IMR-90 (cell line): Measurements from ENCODE around the gene CTDSPL. TPM values are rescaled to one million over a fixed set of nuclear protein-coding genes. Genes with fewer than 3 reads are reported as not detected.

Experiments used
- ATAC-seq: fragments of 200-7000 bp; cut with Tn5 transposase; 2 replicates; pipeline ENCODE4 v1.9.1; 2020; ENCODE audit warnings: low read depth, mild to moderate bottlenecking, moderate library complexity
- BruUV-seq: library from RNA; stranded (reverse); fragments of 400-500 nt; replicated peaks from 2 replicates; lab custom pipeline; 2021; lab: Mats Ljungman, UMichigan
- CTCF ChIA-PET: fragments of 300-600 bp; formaldehyde crosslinking; extraction: SDS; loops from one replicate; lab custom pipeline; 2021; ENCODE audit warnings: antibody characterized with exemption; lab: Yijun Ruan, JAX
- POLR2A ChIA-PET: fragments of 300-600 bp; sonication (Branson Sonifier 250); formaldehyde crosslinking; loops from one replicate; lab custom pipeline; 2022; ENCODE audit warnings: antibody characterized with exemption; ENCODE audit not compliant: unreplicated experiment; lab: Charles Lee
- DNase-seq: peaks from one replicate; pipeline ENCODE4 v3.0.0; 2013
- H2AFZ ChIP-seq: replicated peaks from 2 replicates; pipeline ENCODE3; 2013; ENCODE audit warnings: low read length, mild to moderate bottlenecking; ENCODE audit not compliant: poor library complexity
- H2AK5ac ChIP-seq: 2 replicates; pipeline ENCODE4 v1.6.1; 2013; ENCODE audit warnings: low read depth, low read length, inconsistent platforms
- H2AK9ac ChIP-seq: replicated peaks from 2 replicates; pipeline ENCODE3; 2013; ENCODE audit warnings: mild to moderate bottlenecking, low read depth, low read length, moderate library complexity; ENCODE audit not compliant: poor library complexity
- H2BK120ac ChIP-seq: 2 replicates; pipeline ENCODE4 v1.6.1; 2013; ENCODE audit warnings: low read depth, low read length, inconsistent platforms
- H2BK15ac ChIP-seq: 3 replicates; pipeline ENCODE4 v1.6.1; 2013; ENCODE audit warnings: low read depth, low read length, inconsistent platforms
- H2BK20ac ChIP-seq: 2 replicates; pipeline ENCODE4 v1.6.1; 2013; ENCODE audit warnings: low read depth, mild to moderate bottlenecking, inconsistent platforms, low read length, moderate library complexity
- H2BK5ac ChIP-seq: 2 replicates; pipeline ENCODE4 v1.6.1; 2013; ENCODE audit warnings: mild to moderate bottlenecking, low read depth, low read length, inconsistent platforms; ENCODE audit not compliant: poor library complexity, severe bottlenecking
- H3K14ac ChIP-seq: replicated peaks from 2 replicates; pipeline ENCODE4 v1.6.1; 2013; ENCODE audit warnings: low read depth, low read length, inconsistent platforms
- H3K18ac ChIP-seq: 2 replicates; pipeline ENCODE4 v1.6.1; 2013; ENCODE audit warnings: low read depth, low read length, control low read depth
- H3K23ac ChIP-seq: 2 replicates; pipeline ENCODE4 v1.6.1; 2013; ENCODE audit warnings: low read depth, low read length, inconsistent platforms
- H3K27ac ChIP-seq: 2 replicates; pipeline ENCODE4 v1.5.1; 2013; ENCODE audit warnings: mild to moderate bottlenecking, control low read depth, low read length; ENCODE audit not compliant: insufficient read depth
- H3K27me3 ChIP-seq: 2 replicates; pipeline ENCODE4 v1.6.1; 2013; ENCODE audit warnings: low read length; ENCODE audit not compliant: control insufficient read depth, insufficient read depth
- H3K36me3 ChIP-seq: 2 replicates; pipeline ENCODE4 v1.6.1; 2013; ENCODE audit warnings: low read length, mixed read lengths; ENCODE audit not compliant: control insufficient read depth, insufficient read depth
- H3K4ac ChIP-seq: 2 replicates; pipeline ENCODE4 v1.6.1; 2013; ENCODE audit warnings: low read depth, low read length, inconsistent platforms
- H3K4me1 ChIP-seq: 2 replicates; pipeline ENCODE4 v1.6.1; 2013; ENCODE audit warnings: low read length, mixed read lengths; ENCODE audit not compliant: control insufficient read depth, insufficient read depth
- H3K4me2 ChIP-seq: 2 replicates; pipeline ENCODE4 v1.6.1; 2013; ENCODE audit warnings: low read depth, mild to moderate bottlenecking, control low read depth, low read length, moderate library complexity
- H3K4me3 ChIP-seq: 2 replicates; pipeline ENCODE4 v1.5.1; 2013; ENCODE audit warnings: low read depth, mild to moderate bottlenecking, control low read depth, low read length, moderate library complexity; ENCODE audit not compliant: insufficient read depth
- H3K56ac ChIP-seq: 2 replicates; pipeline ENCODE4 v1.6.1; 2013; ENCODE audit warnings: low read length, inconsistent platforms; ENCODE audit not compliant: insufficient read depth; ENCODE audit errors: extremely low read depth
- H3K79me1 ChIP-seq, 2 experiments: 2 replicates each; pipeline ENCODE4 v1.6.1; 2013; ENCODE audit warnings: low read length in 2 of 2, inconsistent platforms in 1 of 2, low read depth in 1 of 2
- H3K9ac ChIP-seq: 2 replicates; pipeline ENCODE4 v1.6.1; 2013; ENCODE audit warnings: low read depth, low read length, control low read depth
- H3K9me1 ChIP-seq: 2 replicates; pipeline ENCODE4 v1.6.1; 2013; ENCODE audit warnings: low read length, inconsistent platforms; ENCODE audit not compliant: insufficient read depth
- H3K9me3 ChIP-seq: 2 replicates; pipeline ENCODE4 v1.6.1; 2013; ENCODE audit warnings: low read length; ENCODE audit not compliant: control insufficient read depth, insufficient read depth
- H4K20me1 ChIP-seq: 2 replicates; pipeline ENCODE4 v1.6.1; 2013; ENCODE audit warnings: low read length, inconsistent platforms; ENCODE audit not compliant: insufficient read depth
- H4K5ac ChIP-seq: 2 replicates; pipeline ENCODE4 v1.6.1; 2013; ENCODE audit warnings: mild to moderate bottlenecking, low read depth, low read length, control low read depth
- H4K8ac ChIP-seq, 2 experiments: 2 replicates each; pipeline ENCODE4 v1.6.1; 2013; ENCODE audit warnings: low read depth in 2 of 2, low read length in 2 of 2, control low read depth in 1 of 2, inconsistent platforms in 1 of 2
- H4K91ac ChIP-seq: 2 replicates; pipeline ENCODE4 v1.6.1; 2013; ENCODE audit warnings: low read depth, low read length, inconsistent platforms; ENCODE audit not compliant: insufficient read depth
- BHLHE40 ChIP-seq: fragments of 150-350 bp; IDR thresholded peaks from 2 replicates; pipeline ENCODE4 v1.6.1; 2016; ENCODE audit warnings: mild to moderate bottlenecking, low read depth, low read length
- CHD1 ChIP-seq: IDR thresholded peaks from 2 replicates; pipeline ENCODE4 v1.6.1; 2012; ENCODE audit warnings: low read depth, low read length, improper control_type of control experiment
- RFX5 ChIP-seq: IDR thresholded peaks from 2 replicates; pipeline ENCODE4 v1.8.0; 2012; ENCODE audit warnings: low read depth, mild to moderate bottlenecking, low read length, moderate library complexity
- SMC3 ChIP-seq: fragments of 150-350 bp; IDR thresholded peaks from 2 replicates; pipeline ENCODE4 v1.6.1; 2016; ENCODE audit warnings: low read depth, mild to moderate bottlenecking, antibody characterized with exemption, low read length, moderate library complexity
- WGBS, 2 experiments: methylation state at CpG; one replicate each; pipeline versions ENCODE4 v1.1.5 to v1.1.7; 2013; ENCODE audit warnings: missing lambda C conversion rate in 2 of 2; ENCODE audit not compliant: insufficient read length in 1 of 2; ENCODE audit errors: extremely low coverage in 2 of 2; 5-methylcytosine and 5-hydroxymethylcytosine counted together
- dilution Hi-C: fragments of 300-500 bp; cut with HindIII; formaldehyde crosslinking; loops from one replicate; pipeline ENCODE4 v1.14.3; 2018; ENCODE audit warnings: low sequenced_read_pairs; ENCODE audit not compliant: unreplicated experiment
- in situ Hi-C: fragments of 300-500 bp; cut with MboI; formaldehyde crosslinking; loops from 3 replicates; pipeline ENCODE4 v1.14.3; 2019; ENCODE audit warnings: low sequenced_read_pairs, inconsistent platforms, mixed read lengths
- intact Hi-C: fragments of 100-400 bp; cut with micrococcal nuclease; formaldehyde crosslinking; loops from 2 replicates; pipeline ENCODE4 v1.10.0; 2022
- polyA plus RNA-seq, 3 experiments: library from polyadenylated mRNA; depleted of rRNA; stranded (reverse); fragments of >200 nt; gene quantifications; 2 replicates each; pipeline ENCODE4 v1.2.3, GENCODE V29; 2012; ENCODE audit warnings: low replicate concordance in 1 of 3
- total RNA-seq: library from RNA; depleted of rRNA; stranded (reverse); fragments of >200 nt; gene quantifications from 2 replicates; pipeline ENCODE4 v1.2.3, GENCODE V29; 2012

Gene CTDSPL
- total and polyA plus RNA-seq, 2 of the 4 experiments (the other 2 are of a cell fraction) = 24.5 to 29.0 TPM

- TF ChIP-seq RFX5 = no peak
Measured at GRCh38 chr3:37892927-37893600, 31.4 kb downstream of the CTDSPL start (continued).

- Histone ChIP-seq H2BK120ac (no peak overlapping the region), H3K23ac (no peak overlapping the region), H3K27ac (no peak overlapping the region), H3K14ac (no peak overlapping the region), H2AK5ac (no peak overlapping the region), H2AFZ (no peak overlapping the region), H2AK9ac (no peak overlapping the region), H4K91ac (no peak overlapping the region), H3K36me3 (no peaks in the 10 kb centered on the region), H3K79me1 (peaks cover 44 to 69% of the 10 kb centered on the region in 2 experiments), H3K56ac (no peak overlapping the region), H3K4me2 (no peak overlapping the region), H3K9me3 (no peaks in the 10 kb centered on the region), H3K4me3 (no peak overlapping the region), H3K4ac (no peak overlapping the region), H3K9ac (no peak overlapping the region), H3K4me1 (peaks cover 11% of the 10 kb centered on the region), H3K18ac (no peak overlapping the region), H3K9me1 (peaks cover 3% of the 10 kb centered on the region; the same call in 1 of the 2 replicates), H2BK20ac (no peak overlapping the region), H4K5ac (no peak overlapping the region), H3K27me3 (no peaks in the 10 kb centered on the region), H4K20me1 (peaks cover 27% of the 10 kb centered on the region; the same call in 1 of the 2 replicates), H4K8ac (no peak overlapping the region), H2BK5ac (no peak overlapping the region), H2BK15ac (no peak overlapping the region)
- dilution Hi-C loops (no loop called here), in situ Hi-C loops (no loop called here), intact Hi-C loops (no loop called here)
- CTCF ChIA-PET = interaction anchor here (0.6 kb wide), 2 partner anchors 12 to 67 kb away, joined by 3 read pairs; no protein-coding TSS in a partner anchor
- DNase-seq = no peak
- WGBS, 2 experiments = no CpG with 5 or more reads among the region's 2 CpGs
- ATAC-seq = no peak
- TF ChIP-seq BHLHE40 = no peak
- TF ChIP-seq SMC3 = no peak
- no peak for TF ChIP-seq RFX5
- no peak for TF ChIP-seq CHD1
- no TSS peak for BruUV-seq
- POLR2A ChIA-PET = no interaction called here
Measured at GRCh38 chr3:37896827-37897226, 35.1 kb downstream of the CTDSPL start.
